ENCODE measurements around the gene HOXB1.

Gene HOXB1

GRCh38 chr17:48492401-48493298, 38.2 kb downstream of the HOXB1 start:
- peak; percentile 79 for DNase-seq

- no peak for DNase-seq
Measured at GRCh38 chr17:48491527-48492273, 39.1 kb downstream of the HOXB1 start.

GRCh38 chr17:48490451-48490892, 40.3 kb downstream of the HOXB1 start:
- no peak for DNase-seq

- DNase-seq = no peak
Measured at GRCh38 chr17:48489781-48490180, 41.0 kb downstream of the HOXB1 start.

- DNase-seq = no peak
Measured at GRCh38 chr17:48488548-48489106, 42.2 kb downstream of the HOXB1 start.

- no peak for DNase-seq
Measured at GRCh38 chr17:48487221-48487620, 43.6 kb downstream of the HOXB1 start.

GRCh38 chr17:48486557-48486956, 44.3 kb downstream of the HOXB1 start:
- peak; percentile 95 for DNase-seq

- peak; percentile 74 for DNase-seq
Measured at GRCh38 chr17:48484850-48485249, 46.0 kb downstream of the HOXB1 start.

- DNase-seq = peak; percentile 41
Measured at GRCh38 chr17:48484256-48484655, 46.6 kb downstream of the HOXB1 start.

GRCh38 chr17:48483471-48484131, 47.2 kb downstream of the HOXB1 start:
- peak; percentile 99 for DNase-seq

- DNase-seq = no peak
Measured at GRCh38 chr17:48483004-48483403, 47.8 kb downstream of the HOXB1 start.

GRCh38 chr17:48482301-48482700, 48.5 kb downstream of the HOXB1 start:
- DNase-seq = peak; percentile 43

- no peak for DNase-seq
Measured at GRCh38 chr17:48479014-48479402, 51.8 kb downstream of the HOXB1 start.
